ENCODE results near the gene SHB. TPM values are rescaled to one million over a fixed set of nuclear protein-coding genes. Genes with fewer than 3 reads are reported as not detected.

SHB gene
- total RNA-seq, 1 donor from 2014 or later: 0.44 TPM

GRCh38 chr9:38060681-38061080 lies 8.3 kb downstream of the SHB start:
- ATAC-seq (ENCODE audit: low read depth) (no peak), DNase-seq (no peak)
- ChIA-PET CTCF (interaction anchor here (2.0 kb wide), 1 partner anchor 27 kb away, joined by 5 read pairs; no protein-coding TSS in a partner anchor), POLR2A (no interaction called here)
- intact Hi-C loops (cut with micrococcal nuclease): loop anchor here (10.0 kb wide), 1 partner anchor 334 kb away; the partner anchor contains the start of gene ALDH1B1
- H3K4me1 Mint-ChIP-seq: peaks cover 13% of the 10 kb centered on the region
- H3K4me3 Mint-ChIP-seq: no peak overlapping the region
- no peaks in the 10 kb centered on the region for H3K9me3 Mint-ChIP-seq
- TF ChIP-seq, protein P1, sequence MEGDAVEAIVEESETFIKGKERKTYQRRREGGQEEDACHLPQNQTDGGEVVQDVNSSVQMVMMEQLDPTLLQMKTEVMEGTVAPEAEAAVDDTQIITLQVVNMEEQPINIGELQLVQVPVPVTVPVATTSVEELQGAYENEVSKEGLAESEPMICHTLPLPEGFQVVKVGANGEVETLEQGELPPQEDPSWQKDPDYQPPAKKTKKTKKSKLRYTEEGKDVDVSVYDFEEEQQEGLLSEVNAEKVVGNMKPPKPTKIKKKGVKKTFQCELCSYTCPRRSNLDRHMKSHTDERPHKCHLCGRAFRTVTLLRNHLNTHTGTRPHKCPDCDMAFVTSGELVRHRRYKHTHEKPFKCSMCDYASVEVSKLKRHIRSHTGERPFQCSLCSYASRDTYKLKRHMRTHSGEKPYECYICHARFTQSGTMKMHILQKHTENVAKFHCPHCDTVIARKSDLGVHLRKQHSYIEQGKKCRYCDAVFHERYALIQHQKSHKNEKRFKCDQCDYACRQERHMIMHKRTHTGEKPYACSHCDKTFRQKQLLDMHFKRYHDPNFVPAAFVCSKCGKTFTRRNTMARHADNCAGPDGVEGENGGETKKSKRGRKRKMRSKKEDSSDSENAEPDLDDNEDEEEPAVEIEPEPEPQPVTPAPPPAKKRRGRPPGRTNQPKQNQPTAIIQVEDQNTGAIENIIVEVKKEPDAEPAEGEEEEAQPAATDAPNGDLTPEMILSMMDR (IDR thresholded peaks at IDR 0.05): no peak
- no peaks in the 10 kb centered on the region for H3K36me3 Mint-ChIP-seq (ENCODE audit: low read depth)
- no peak overlapping the region for H3K27ac Mint-ChIP-seq
- H3K27me3 Mint-ChIP-seq: peaks cover 26% of the 10 kb centered on the region

GRCh38 chr9:38059233-38059936 lies 9.6 kb downstream of the SHB start:
- intact Hi-C loops (cut with micrococcal nuclease): no loop called here
- Mint-ChIP-seq H3K36me3 (ENCODE audit: low read depth) (no peaks in the 10 kb centered on the region), H3K9me3 (no peaks in the 10 kb centered on the region), H3K27ac (no peak overlapping the region), H3K27me3 (peaks cover 30% of the 10 kb centered on the region), H3K4me1 (peaks cover 13% of the 10 kb centered on the region), H3K4me3 (no peak overlapping the region)
- no peak for ATAC-seq (ENCODE audit: low read depth)
- TF ChIP-seq, protein P1 (IDR thresholded peaks at IDR 0.05): no peak
- no peak for DNase-seq
- CTCF ChIA-PET: no interaction called here
- POLR2A ChIA-PET: no interaction called here

- peaks cover 13% of the 10 kb centered on the region for H3K4me1 Mint-ChIP-seq
- no peaks in the 10 kb centered on the region for H3K36me3 Mint-ChIP-seq (ENCODE audit: low read depth)
- H3K9me3 Mint-ChIP-seq: no peaks in the 10 kb centered on the region
- peaks cover 32% of the 10 kb centered on the region for H3K27me3 Mint-ChIP-seq
- ChIA-PET CTCF (no interaction called here), POLR2A (no interaction called here)
- no peak for DNase-seq
- ATAC-seq (ENCODE audit: low read depth): no peak
- H3K27ac Mint-ChIP-seq: no peak overlapping the region
- no peak overlapping the region for H3K4me3 Mint-ChIP-seq
- intact Hi-C loops (cut with micrococcal nuclease): no loop called here
- TF ChIP-seq, protein P1 (IDR thresholded peaks at IDR 0.05): no peak
These were observed 10.4 kb downstream of the SHB start for GRCh38 chr9:38058452-38059232.

DNA sequence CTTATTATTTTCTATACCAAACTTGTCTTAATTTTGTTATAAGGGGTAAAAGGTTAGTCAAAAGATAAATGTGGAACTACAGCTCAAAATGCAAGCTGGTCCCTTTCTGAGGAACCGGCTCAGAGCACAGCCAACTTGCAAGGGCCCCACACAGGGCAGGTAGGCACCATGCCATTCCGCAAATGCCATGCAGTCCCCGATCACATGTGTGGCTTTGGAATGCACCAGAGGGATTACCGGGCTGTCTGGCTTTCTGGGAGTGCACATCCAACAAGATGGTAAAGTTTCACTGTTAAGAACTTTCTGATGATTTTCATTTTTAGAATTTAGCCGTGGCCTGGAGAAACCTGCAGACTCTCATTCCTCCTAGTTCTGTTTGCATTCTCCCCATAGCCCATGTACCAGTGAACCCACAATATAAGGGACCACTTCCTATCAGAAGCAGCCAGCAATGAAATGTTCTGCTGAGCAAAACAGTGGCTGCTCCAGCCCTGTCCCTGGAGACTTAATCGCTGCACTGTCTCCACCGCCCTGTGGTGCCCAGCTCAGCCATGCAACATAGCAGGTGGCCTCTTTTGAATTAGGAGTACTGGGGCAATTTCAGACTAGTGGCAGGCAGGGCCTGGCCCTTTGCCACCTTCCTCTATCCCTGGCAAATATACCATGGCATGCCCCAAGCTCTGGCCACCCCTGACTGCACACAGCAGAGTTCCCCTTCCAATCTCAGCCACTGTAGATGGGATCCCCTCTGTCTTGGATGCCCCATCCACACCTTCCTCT lies 11.4 kb downstream of the SHB start:
- ATAC-seq (ENCODE audit: low read depth) (peak; percentile 81), DNase-seq (no peak)
- Mint-ChIP-seq H3K27ac (no peak overlapping the region), H3K27me3 (peaks cover 30% of the 10 kb centered on the region), H3K36me3 (ENCODE audit: low read depth) (no peaks in the 10 kb centered on the region), H3K4me1 (peaks cover 13% of the 10 kb centered on the region), H3K9me3 (no peaks in the 10 kb centered on the region), H3K4me3 (no peak overlapping the region)
- CTCF ChIA-PET: no interaction called here
- POLR2A ChIA-PET: interaction anchor here (0.7 kb wide), 1 partner anchor 9 kb away, joined by 3 read pairs; no protein-coding TSS in a partner anchor
- TF ChIP-seq, protein P1 (IDR thresholded peaks at IDR 0.05): no peak
- intact Hi-C loops (cut with micrococcal nuclease): no loop called here

GRCh38 chr9:38054653-38055052 lies 14.4 kb downstream of the SHB start:
- TF ChIP-seq, protein P1 (IDR thresholded peaks at IDR 0.05): no peak
- no peaks in the 10 kb centered on the region for H3K9me3 Mint-ChIP-seq
- DNase-seq: no peak
- CTCF ChIA-PET: no interaction called here
- peaks cover 13% of the 10 kb centered on the region for H3K4me1 Mint-ChIP-seq
- peaks cover 39% of the 10 kb centered on the region for H3K27me3 Mint-ChIP-seq
- H3K27ac Mint-ChIP-seq: no peak overlapping the region
- POLR2A ChIA-PET: no interaction called here
- H3K36me3 Mint-ChIP-seq (ENCODE audit: low read depth): no peaks in the 10 kb centered on the region
- no peak for ATAC-seq (ENCODE audit: low read depth)
- intact Hi-C loops (cut with micrococcal nuclease): no loop called here
- H3K4me3 Mint-ChIP-seq: no peak overlapping the region
